Subcutaneous abdominal adipose tissue (tissue), 5 donors: Measurements from ENCODE around the gene POU6F2.

Experiments used
- H3K27ac ChIP-seq: one replicate; pipeline ENCODE4 v1.7.0; 2013; ENCODE audit warnings: low read depth, mild to moderate bottlenecking, inconsistent platforms, low read length, moderate library complexity
- H3K27me3 ChIP-seq, 5 donors: one replicate each; pipeline ENCODE4 v1.7.0; 2013; ENCODE audit warnings: low read length in 5 of 5, inconsistent platforms in 1 of 5; ENCODE audit not compliant: control insufficient read depth in 5 of 5, insufficient read depth in 4 of 5
- H3K36me3 ChIP-seq, 5 donors: one replicate each; pipeline ENCODE4 v1.7.0; 2013; ENCODE audit warnings: low read length in 5 of 5; ENCODE audit not compliant: control insufficient read depth in 5 of 5, insufficient read depth in 5 of 5
- H3K4me1 ChIP-seq, 5 donors: one replicate each; pipeline ENCODE4 v1.7.0; 2013; ENCODE audit warnings: low read length in 5 of 5, mild to moderate bottlenecking in 3 of 5, moderate library complexity in 1 of 5; ENCODE audit not compliant: control insufficient read depth in 5 of 5, insufficient read depth in 5 of 5
- H3K4me3 ChIP-seq, 5 donors: one replicate each; pipeline ENCODE4 v1.7.0; 2013; ENCODE audit warnings: low read length in 5 of 5, low read depth in 1 of 5
- H3K9ac ChIP-seq, 5 donors: one replicate each; pipeline ENCODE4 v1.7.0; 2013; ENCODE audit warnings: low read length in 5 of 5, mild to moderate bottlenecking in 4 of 5, moderate library complexity in 3 of 5
- H3K9me3 ChIP-seq, 5 donors: one replicate each; pipeline ENCODE4 v1.7.0; 2013; ENCODE audit warnings: low read length in 5 of 5; ENCODE audit not compliant: control insufficient read depth in 5 of 5
- donor health status: healthy.
- donor health status: healthy.
- donor health status: healthy.
- donor health status: healthy.
- donor health status: healthy.

The POU6F2 gene

GRCh38 chr7:39153647-39154046, 175.9 kb downstream of the POU6F2 start:
- Histone ChIP-seq H3K4me1 (peaks cover 0 to 8% (median 0%) of the 10 kb centered on the region in 5 donors), H3K27ac (no peak overlapping the region), H3K27me3 (no peaks in the 10 kb centered on the region), H3K9ac (no peak overlapping the region), H3K36me3 (no peaks in the 10 kb centered on the region), H3K4me3 (no peak overlapping the region), H3K9me3 (no peaks in the 10 kb centered on the region)

GRCh38 chr7:39154815-39155214, 177.1 kb downstream of the POU6F2 start:
- no peak overlapping the region for H3K9ac ChIP-seq
- no peaks in the 10 kb centered on the region for H3K27me3 ChIP-seq
- H3K36me3 ChIP-seq = no peaks in the 10 kb centered on the region
- H3K9me3 ChIP-seq = no peaks in the 10 kb centered on the region
- H3K4me3 ChIP-seq = no peak overlapping the region
- no peak overlapping the region for H3K27ac ChIP-seq
- peaks cover 0 to 8% (median 0%) of the 10 kb centered on the region in 5 donors for H3K4me1 ChIP-seq

GRCh38 chr7:39158367-39158766, 180.7 kb downstream of the POU6F2 start:
- H3K36me3 ChIP-seq = no peaks in the 10 kb centered on the region
- peaks cover 0 to 8% (median 0%) of the 10 kb centered on the region in 5 donors for H3K4me1 ChIP-seq
- H3K4me3 ChIP-seq = no peak overlapping the region
- H3K9me3 ChIP-seq = no peaks in the 10 kb centered on the region
- no peak overlapping the region for H3K9ac ChIP-seq
- no peaks in the 10 kb centered on the region for H3K27me3 ChIP-seq
- H3K27ac ChIP-seq = no peak overlapping the region

- no peaks in the 10 kb centered on the region for H3K27me3 ChIP-seq
- no peak overlapping the region for H3K27ac ChIP-seq
- no peak overlapping the region for H3K4me3 ChIP-seq
- no peaks in the 10 kb centered on the region for H3K36me3 ChIP-seq
- H3K4me1 ChIP-seq = peaks cover 0 to 21% (median 5%) of the 10 kb centered on the region in 5 donors
- no peaks in the 10 kb centered on the region for H3K9me3 ChIP-seq
- no peak overlapping the region for H3K9ac ChIP-seq
Observed at GRCh38 chr7:39161903-39162302, 184.2 kb downstream of the POU6F2 start.

- Histone ChIP-seq H3K27ac (no peak overlapping the region), H3K36me3 (no peaks in the 10 kb centered on the region), H3K9ac (no peak overlapping the region), H3K4me3 (peak overlapping the region in 1 of 5 donors; percentile 4), H3K4me1 (peaks cover 0 to 13% (median 5%) of the 10 kb centered on the region in 5 donors), H3K9me3 (no peaks in the 10 kb centered on the region), H3K27me3 (no peaks in the 10 kb centered on the region)
Observed at GRCh38 chr7:39164887-39165286, 187.2 kb downstream of the POU6F2 start.

- no peak overlapping the region for H3K27ac ChIP-seq
- H3K9ac ChIP-seq = no peak overlapping the region
- H3K9me3 ChIP-seq = no peaks in the 10 kb centered on the region
- H3K4me3 ChIP-seq = no peak overlapping the region
- no peaks in the 10 kb centered on the region for H3K27me3 ChIP-seq
- H3K36me3 ChIP-seq = no peaks in the 10 kb centered on the region
- peaks cover 0 to 12% (median 5%) of the 10 kb centered on the region in 5 donors for H3K4me1 ChIP-seq
Observed at GRCh38 chr7:39168403-39169098, 190.8 kb downstream of the POU6F2 start.

GRCh38 chr7:39172137-39172536, 194.4 kb downstream of the POU6F2 start:
- Histone ChIP-seq H3K4me3 (no peak overlapping the region), H3K27ac (no peak overlapping the region), H3K9ac (no peak overlapping the region)

GRCh38 chr7:39181398-39181797, 203.7 kb downstream of the POU6F2 start:
- Histone ChIP-seq H3K4me1 (no peaks in the 10 kb centered on the region), H3K36me3 (no peaks in the 10 kb centered on the region), H3K9ac (no peak overlapping the region), H3K4me3 (no peak overlapping the region), H3K27ac (no peak overlapping the region), H3K9me3 (no peaks in the 10 kb centered on the region), H3K27me3 (peaks cover 0 to 3% (median 0%) of the 10 kb centered on the region in 5 donors)

More at GRCh38 chr7:39172137-39172536, 194.4 kb downstream of the POU6F2 start:
- H3K4me1 ChIP-seq = peaks cover 0 to 4% (median 0%) of the 10 kb centered on the region in 5 donors
- H3K9me3 ChIP-seq = no peaks in the 10 kb centered on the region
- no peaks in the 10 kb centered on the region for H3K27me3 ChIP-seq
- H3K36me3 ChIP-seq = no peaks in the 10 kb centered on the region

GRCh38 chr7:39183796-39184195, 206.1 kb downstream of the POU6F2 start:
- Histone ChIP-seq H3K4me1 (no peaks in the 10 kb centered on the region), H3K27me3 (peaks cover 0 to 3% (median 0%) of the 10 kb centered on the region in 5 donors), H3K9ac (no peak overlapping the region), H3K9me3 (no peaks in the 10 kb centered on the region), H3K36me3 (no peaks in the 10 kb centered on the region), H3K27ac (no peak overlapping the region), H3K4me3 (no peak overlapping the region)

GRCh38 chr7:39184391-39184790, 206.7 kb downstream of the POU6F2 start:
- H3K9ac ChIP-seq = no peak overlapping the region
- H3K4me1 ChIP-seq = no peaks in the 10 kb centered on the region
- H3K4me3 ChIP-seq = no peak overlapping the region
- no peaks in the 10 kb centered on the region for H3K27me3 ChIP-seq
- H3K9me3 ChIP-seq = no peaks in the 10 kb centered on the region
- H3K27ac ChIP-seq = no peak overlapping the region
- no peaks in the 10 kb centered on the region for H3K36me3 ChIP-seq
